ENCODE measurements around the gene DPP3.

The DPP3 gene

GRCh38 chr11:66556086-66556485 lies 75.9 kb downstream of the DPP3 start:
- TF ChIP-seq CTCF (IDR thresholded peaks at IDR 0.05; ENCODE audit: low read depth, low read length): no peak
- no peak overlapping the region for H3K4me3 ChIP-seq (ENCODE audit: low read depth, low read length)

GRCh38 chr11:66557733-66558326 lies 77.6 kb downstream of the DPP3 start:
- TF ChIP-seq CTCF (IDR thresholded peaks at IDR 0.05; ENCODE audit: low read depth, low read length): no peak

More at GRCh38 chr11:66557733-66558326, 77.6 kb downstream of the DPP3 start:
- H3K4me3 ChIP-seq (ENCODE audit: low read depth, low read length): no peak overlapping the region
